ENCODE data around the gene MIGA2.

The MIGA2 gene

DNA sequence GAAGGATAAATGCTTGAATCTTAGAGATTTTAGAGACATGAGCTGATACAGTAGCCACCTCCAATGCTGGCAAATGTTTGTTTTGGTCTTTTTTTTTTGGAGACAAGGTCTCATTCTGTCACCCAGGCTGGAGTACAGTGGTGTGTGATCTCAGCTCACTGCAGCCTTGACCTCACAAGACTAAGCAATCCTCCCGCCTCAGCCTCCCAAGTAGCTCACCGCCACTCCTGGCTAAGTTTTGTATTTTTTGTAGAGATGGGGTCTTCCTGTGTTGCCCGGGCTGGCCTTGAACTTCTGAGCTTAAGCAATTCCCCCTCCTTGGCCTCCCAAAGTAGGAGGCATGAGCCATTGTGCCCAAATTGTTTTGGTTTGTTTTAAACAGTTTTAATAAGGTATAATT lies 37.7 kb downstream of the MIGA2 start:
- no peak overlapping the region for H3K4me3 Mint-ChIP-seq
- ATAC-seq (replicated peaks; ENCODE audit: extremely low read depth, poor library complexity, severe bottlenecking): no peak
- H3K27me3 Mint-ChIP-seq: no peaks in the 10 kb centered on the region
- H3K4me1 Mint-ChIP-seq: peaks cover 11% of the 10 kb centered on the region
- no peak for DNase-seq (ENCODE audit: low spot score in 2 of 2)
- H3K9me3 Mint-ChIP-seq: no peaks in the 10 kb centered on the region
- H3K27ac Mint-ChIP-seq (ENCODE audit: low read depth): no peak overlapping the region
- H3K36me3 Mint-ChIP-seq (ENCODE audit: insufficient read depth): peaks cover 7% of the 10 kb centered on the region

- ATAC-seq (replicated peaks; ENCODE audit: extremely low read depth, poor library complexity, severe bottlenecking) (no peak), DNase-seq (ENCODE audit: low spot score in 2 of 2) (no peak)
- H3K4me3 Mint-ChIP-seq: no peak overlapping the region
- H3K27me3 Mint-ChIP-seq: no peaks in the 10 kb centered on the region
- peak overlapping the region; percentile 55 for H3K27ac Mint-ChIP-seq (ENCODE audit: low read depth)
- H3K9me3 Mint-ChIP-seq: no peaks in the 10 kb centered on the region
- peaks cover 11% of the 10 kb centered on the region for H3K4me1 Mint-ChIP-seq
- peaks cover 12% of the 10 kb centered on the region for H3K36me3 Mint-ChIP-seq (ENCODE audit: insufficient read depth)
These were observed 39.7 kb downstream of the MIGA2 start for GRCh38 chr9:129075996-129076639.

DNA sequence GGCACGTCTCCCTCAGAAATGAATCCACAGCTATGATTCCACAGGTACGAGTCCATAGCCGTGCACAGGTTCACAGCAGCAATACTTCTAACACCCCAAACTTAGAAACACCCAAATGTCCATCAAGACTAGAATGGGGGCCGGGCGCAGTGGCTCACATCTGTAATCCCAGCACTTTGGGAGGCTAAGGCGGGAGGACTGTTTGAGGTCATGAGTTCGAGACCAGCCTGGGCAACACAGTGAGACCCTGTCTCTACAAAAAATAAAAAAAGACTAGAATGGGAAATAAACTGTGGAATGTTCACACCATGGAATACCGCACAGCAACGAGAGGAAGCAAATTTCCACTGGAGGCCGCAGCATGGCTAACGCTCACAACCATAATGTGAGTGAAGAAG lies 40.2 kb downstream of the MIGA2 start:
- Mint-ChIP-seq H3K36me3 (ENCODE audit: insufficient read depth) (peaks cover 17% of the 10 kb centered on the region), H3K27ac (ENCODE audit: low read depth) (peak overlapping the region; percentile 55), H3K4me1 (peaks cover 11% of the 10 kb centered on the region), H3K9me3 (no peaks in the 10 kb centered on the region), H3K27me3 (no peaks in the 10 kb centered on the region), H3K4me3 (no peak overlapping the region)
- no peak for ATAC-seq (replicated peaks; ENCODE audit: extremely low read depth, poor library complexity, severe bottlenecking)
- no peak for DNase-seq (ENCODE audit: low spot score in 2 of 2)

GRCh38 chr9:129077236-129077635 lies 40.8 kb downstream of the MIGA2 start:
- Mint-ChIP-seq H3K4me3 (no peak overlapping the region), H3K9me3 (no peaks in the 10 kb centered on the region), H3K27ac (ENCODE audit: low read depth) (no peak overlapping the region), H3K27me3 (no peaks in the 10 kb centered on the region), H3K4me1 (peaks cover 11% of the 10 kb centered on the region), H3K36me3 (ENCODE audit: insufficient read depth) (peaks cover 16% of the 10 kb centered on the region)
- no peak for ATAC-seq (replicated peaks; ENCODE audit: extremely low read depth, poor library complexity, severe bottlenecking)
- DNase-seq (ENCODE audit: low spot score in 2 of 2): no peak

- no peak for DNase-seq (ENCODE audit: low spot score in 2 of 2)
- Mint-ChIP-seq H3K36me3 (ENCODE audit: insufficient read depth) (peaks cover 16% of the 10 kb centered on the region), H3K27me3 (no peaks in the 10 kb centered on the region), H3K27ac (ENCODE audit: low read depth) (no peak overlapping the region), H3K9me3 (no peaks in the 10 kb centered on the region), H3K4me1 (peaks cover 6% of the 10 kb centered on the region), H3K4me3 (peak overlapping the region; percentile 85)
- no peak for ATAC-seq (replicated peaks; ENCODE audit: extremely low read depth, poor library complexity, severe bottlenecking)
These were observed 42.5 kb downstream of the MIGA2 start for GRCh38 chr9:129078691-129079503.

GRCh38 chr9:129079829-129080228 lies 43.4 kb downstream of the MIGA2 start:
- ATAC-seq (replicated peaks; ENCODE audit: extremely low read depth, poor library complexity, severe bottlenecking): no peak
- peaks cover 16% of the 10 kb centered on the region for H3K36me3 Mint-ChIP-seq (ENCODE audit: insufficient read depth)
- H3K9me3 Mint-ChIP-seq: no peaks in the 10 kb centered on the region
- H3K27me3 Mint-ChIP-seq: no peaks in the 10 kb centered on the region
- H3K27ac Mint-ChIP-seq (ENCODE audit: low read depth): no peak overlapping the region
- H3K4me3 Mint-ChIP-seq: peak overlapping the region; percentile 85
- peaks cover 6% of the 10 kb centered on the region for H3K4me1 Mint-ChIP-seq
- no peak for DNase-seq (ENCODE audit: low spot score in 2 of 2)

GRCh38 chr9:129080298-129080600 lies 43.8 kb downstream of the MIGA2 start:
- DNase-seq (ENCODE audit: low spot score in 2 of 2) (no peak), ATAC-seq (replicated peaks; ENCODE audit: extremely low read depth, poor library complexity, severe bottlenecking) (no peak)
- H3K9me3 Mint-ChIP-seq: no peaks in the 10 kb centered on the region
- peak overlapping the region; percentile 85 for H3K4me3 Mint-ChIP-seq
- H3K36me3 Mint-ChIP-seq (ENCODE audit: insufficient read depth): peaks cover 18% of the 10 kb centered on the region
- H3K27ac Mint-ChIP-seq (ENCODE audit: low read depth): peak overlapping the region; percentile 88
- H3K27me3 Mint-ChIP-seq: no peaks in the 10 kb centered on the region
- H3K4me1 Mint-ChIP-seq: peaks cover 6% of the 10 kb centered on the region

DNA sequence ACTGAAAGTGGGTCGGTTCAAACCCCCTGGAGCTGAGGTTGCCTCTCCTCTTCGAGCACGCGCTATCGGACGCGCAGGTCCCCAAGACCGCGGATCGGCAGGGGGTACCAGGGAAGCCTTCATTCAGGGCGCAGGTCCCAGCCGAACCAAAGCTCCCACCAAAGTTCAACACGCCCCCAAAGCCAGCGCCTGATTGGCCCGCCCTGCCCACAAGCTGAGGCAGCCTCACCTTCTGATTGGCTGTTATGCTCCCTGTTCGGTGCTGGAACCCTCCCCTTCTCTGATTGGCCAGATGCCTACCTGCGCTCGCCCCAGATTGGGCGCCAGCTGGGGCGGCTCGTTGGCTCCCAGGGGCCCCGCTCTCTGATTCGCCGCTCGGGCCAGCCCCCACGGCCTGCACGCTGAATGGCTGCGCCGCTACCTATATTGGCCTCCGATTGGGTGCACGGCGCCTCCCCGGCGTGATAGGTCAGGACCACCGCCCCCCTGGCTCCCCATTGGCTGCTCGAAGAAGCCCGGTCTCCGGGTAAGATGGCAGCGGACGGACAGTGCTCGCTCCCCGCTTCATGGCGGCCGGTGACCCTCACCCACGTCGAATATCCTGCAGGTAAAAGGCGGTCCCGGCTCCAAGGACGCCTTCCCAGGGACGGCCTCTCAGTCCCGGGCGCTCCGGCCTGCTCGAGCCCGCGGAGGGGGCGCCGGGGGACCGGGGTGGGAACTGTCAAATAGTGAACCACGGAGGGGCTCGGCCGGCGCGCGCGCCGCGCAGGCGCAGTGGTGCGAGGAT lies 44.4 kb downstream of the MIGA2 start, which contains the start of gene DOLPP1:
Gene DOLPP1 (plus strand): TSS at position 511 of the 787 bp plus-strand sequence. CDS start 21 bp downstream, at position 532.
- ATAC-seq (replicated peaks; ENCODE audit: extremely low read depth, poor library complexity, severe bottlenecking) (peak; percentile 97), DNase-seq (ENCODE audit: low spot score in 2 of 2) (peak; percentile 95 to 99)
- H3K9me3 Mint-ChIP-seq: no peaks in the 10 kb centered on the region
- H3K27ac Mint-ChIP-seq (ENCODE audit: low read depth): peak within 1 kb of the TSS; percentile 88
- H3K4me1 Mint-ChIP-seq: peaks cover 6% of the 10 kb centered on the region
- H3K27me3 Mint-ChIP-seq: no peaks in the 10 kb centered on the region
- peaks cover 19% of the 10 kb centered on the region for H3K36me3 Mint-ChIP-seq (ENCODE audit: insufficient read depth)
- peak within 1 kb of the TSS; percentile 85 for H3K4me3 Mint-ChIP-seq

GRCh38 chr9:129081388-129081904 lies 45.0 kb downstream of the MIGA2 start:
- no peaks in the 10 kb centered on the region for H3K27me3 Mint-ChIP-seq
- peak overlapping the region; percentile 88 for H3K27ac Mint-ChIP-seq (ENCODE audit: low read depth)
- peak overlapping the region; percentile 85 for H3K4me3 Mint-ChIP-seq
- peaks cover 20% of the 10 kb centered on the region for H3K36me3 Mint-ChIP-seq (ENCODE audit: insufficient read depth)
- no peak for ATAC-seq (replicated peaks; ENCODE audit: extremely low read depth, poor library complexity, severe bottlenecking)
- H3K4me1 Mint-ChIP-seq: peaks cover 6% of the 10 kb centered on the region
- peak in 1 of 2 donors; percentile 14 for DNase-seq (ENCODE audit: low spot score in 2 of 2)
- no peaks in the 10 kb centered on the region for H3K9me3 Mint-ChIP-seq

GRCh38 chr9:129084087-129084486 lies 47.7 kb downstream of the MIGA2 start:
- H3K4me3 Mint-ChIP-seq: no peak overlapping the region
- H3K27ac Mint-ChIP-seq (ENCODE audit: low read depth): no peak overlapping the region

GRCh38 chr9:129089246-129089645 lies 52.8 kb downstream of the MIGA2 start:
- Mint-ChIP-seq H3K4me3 (no peak overlapping the region), H3K36me3 (ENCODE audit: insufficient read depth) (peaks cover 6% of the 10 kb centered on the region), H3K27ac (ENCODE audit: low read depth) (no peak overlapping the region), H3K27me3 (no peaks in the 10 kb centered on the region), H3K9me3 (no peaks in the 10 kb centered on the region), H3K4me1 (no peaks in the 10 kb centered on the region)
- DNase-seq (ENCODE audit: low spot score in 2 of 2) (no peak), ATAC-seq (replicated peaks; ENCODE audit: extremely low read depth, poor library complexity, severe bottlenecking) (no peak)

More at GRCh38 chr9:129084087-129084486, 47.7 kb downstream of the MIGA2 start:
- peaks cover 22% of the 10 kb centered on the region for H3K36me3 Mint-ChIP-seq (ENCODE audit: insufficient read depth)
- no peaks in the 10 kb centered on the region for H3K9me3 Mint-ChIP-seq
- ATAC-seq (replicated peaks; ENCODE audit: extremely low read depth, poor library complexity, severe bottlenecking) (no peak), DNase-seq (ENCODE audit: low spot score in 2 of 2) (no peak)
- H3K4me1 Mint-ChIP-seq: peaks cover 6% of the 10 kb centered on the region
- no peaks in the 10 kb centered on the region for H3K27me3 Mint-ChIP-seq

DNA sequence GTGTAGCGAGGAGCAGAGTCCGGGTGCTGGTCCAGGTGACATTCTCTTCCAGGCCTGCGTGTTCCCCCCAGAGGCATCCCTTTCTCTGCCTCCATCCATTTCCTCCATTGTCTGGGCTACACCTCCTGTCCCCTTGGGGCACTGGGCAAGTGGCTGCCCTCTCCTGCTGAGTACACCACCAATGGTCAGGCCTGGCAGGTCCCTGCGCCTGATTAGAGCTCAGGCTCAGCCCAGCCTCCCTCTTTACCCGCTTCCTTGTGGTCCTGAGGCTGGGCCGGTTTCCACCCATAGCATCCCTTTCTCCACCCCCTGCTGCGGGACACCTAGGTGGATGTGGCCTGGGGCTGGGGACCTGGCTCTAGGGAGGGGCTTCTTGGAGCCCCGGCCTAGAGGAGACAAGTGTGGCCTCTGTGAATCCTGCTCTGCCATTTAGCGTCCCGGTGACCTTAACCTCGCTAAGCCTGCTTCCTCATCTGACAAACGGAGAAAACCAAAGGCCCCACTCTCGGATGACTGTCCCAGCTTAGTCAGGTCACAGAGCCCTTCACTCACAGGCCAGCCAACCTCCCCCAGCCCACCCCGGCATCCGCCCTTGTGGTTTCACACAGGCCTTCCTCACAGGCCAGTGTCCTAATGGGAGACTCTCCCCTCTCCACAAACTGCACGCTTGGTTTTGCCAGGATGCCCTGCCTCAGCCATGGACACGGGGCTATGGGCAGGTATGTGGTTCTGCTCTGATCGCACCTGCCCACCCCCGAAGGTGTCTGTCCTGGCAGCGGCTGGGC lies 57.4 kb downstream of the MIGA2 start:
- no peak overlapping the region for H3K4me3 Mint-ChIP-seq
- no peak overlapping the region for H3K27ac Mint-ChIP-seq (ENCODE audit: low read depth)
- ATAC-seq (replicated peaks; ENCODE audit: extremely low read depth, poor library complexity, severe bottlenecking): no peak
- DNase-seq (ENCODE audit: low spot score in 2 of 2): no peak
- peaks cover 5% of the 10 kb centered on the region for H3K36me3 Mint-ChIP-seq (ENCODE audit: insufficient read depth)
- no peaks in the 10 kb centered on the region for H3K27me3 Mint-ChIP-seq
- no peaks in the 10 kb centered on the region for H3K4me1 Mint-ChIP-seq
- H3K9me3 Mint-ChIP-seq: no peaks in the 10 kb centered on the region
